ENCODE data around the gene AGBL1.

- no peak for TF ChIP-seq CTCF (IDR thresholded peaks at IDR 0.05)
- no peak for TF ChIP-seq POLR2A (IDR thresholded peaks at IDR 0.05)
- no peak for TF ChIP-seq POLR2AphosphoS5 (IDR thresholded peaks at IDR 0.05)
- no peak for TF ChIP-seq EP300 (IDR thresholded peaks at IDR 0.05)
Measured at GRCh38 chr15:86125775-86126174, 46.1 kb downstream of the AGBL1 start.
